ENCODE results near the gene ATP2B3. TPM values are rescaled to one million over a fixed set of nuclear protein-coding genes. Genes with fewer than 3 reads are reported as not detected.
A peak's percentile ranks its signal among the peaks of the same experiment; 100 is the strongest.

ATP2B3 gene
- polyA plus RNA-seq, 2 donors = not detected

GRCh38 chrX:153592966-153593688 lies 75.7 kb downstream of the ATP2B3 start:
- no peak overlapping the region for H3K27ac ChIP-seq (ENCODE audit: low read depth in 2 of 2, low read length in 1 of 2)
- H3K9me3 ChIP-seq (ENCODE audit: control insufficient read depth in 2 of 2, insufficient read depth in 1 of 2, low read depth in 1 of 2, low read length in 1 of 2) = no peaks in the 10 kb centered on the region
- H3K4me3 ChIP-seq (ENCODE audit: low read depth in 1 of 2, low read length in 2 of 2) = no peak overlapping the region
- WGBS, 2 donors = 84 to 91% methylated on average over 12 of the region's 12 CpGs
- H3K36me3 ChIP-seq (ENCODE audit: control insufficient read depth in 2 of 2, insufficient read depth in 2 of 2, low read length in 1 of 2) = peaks cover 5 to 20% of the 10 kb centered on the region in 2 donors
- H3K4me1 ChIP-seq (ENCODE audit: control insufficient read depth in 2 of 2, insufficient read depth in 2 of 2, low read length in 1 of 2) = peaks cover 0 to 6% of the 10 kb centered on the region in 2 donors
- H3K27me3 ChIP-seq (ENCODE audit: control insufficient read depth in 1 of 2, insufficient read depth in 2 of 2, low read length in 2 of 2) = no peaks in the 10 kb centered on the region

GRCh38 chrX:153593811-153594500 lies 76.5 kb downstream of the ATP2B3 start:
- peaks cover 0 to 6% of the 10 kb centered on the region in 2 donors for H3K4me1 ChIP-seq (ENCODE audit: control insufficient read depth in 2 of 2, insufficient read depth in 2 of 2, low read length in 1 of 2)
- no peaks in the 10 kb centered on the region for H3K9me3 ChIP-seq (ENCODE audit: control insufficient read depth in 2 of 2, insufficient read depth in 1 of 2, low read depth in 1 of 2, low read length in 1 of 2)
- no peak overlapping the region for H3K4me3 ChIP-seq (ENCODE audit: low read depth in 1 of 2, low read length in 2 of 2)
- H3K36me3 ChIP-seq (ENCODE audit: control insufficient read depth in 2 of 2, insufficient read depth in 2 of 2, low read length in 1 of 2) = peaks cover 5 to 20% of the 10 kb centered on the region in 2 donors
- 86 to 92% methylated on average over 22 of the region's 22 CpGs for WGBS, 2 donors
- H3K27ac ChIP-seq (ENCODE audit: low read depth in 2 of 2, low read length in 1 of 2) = no peak overlapping the region
- no peaks in the 10 kb centered on the region for H3K27me3 ChIP-seq (ENCODE audit: control insufficient read depth in 1 of 2, insufficient read depth in 2 of 2, low read length in 2 of 2)

- H3K9me3 ChIP-seq (ENCODE audit: control insufficient read depth in 2 of 2, insufficient read depth in 1 of 2, low read depth in 1 of 2, low read length in 1 of 2) = no peaks in the 10 kb centered on the region
- peaks cover 0 to 6% of the 10 kb centered on the region in 2 donors for H3K4me1 ChIP-seq (ENCODE audit: control insufficient read depth in 2 of 2, insufficient read depth in 2 of 2, low read length in 1 of 2)
- no peaks in the 10 kb centered on the region for H3K27me3 ChIP-seq (ENCODE audit: control insufficient read depth in 1 of 2, insufficient read depth in 2 of 2, low read length in 2 of 2)
- H3K4me3 ChIP-seq (ENCODE audit: low read depth in 1 of 2, low read length in 2 of 2) = no peak overlapping the region
- H3K27ac ChIP-seq (ENCODE audit: low read depth in 2 of 2, low read length in 1 of 2) = no peak overlapping the region
- peaks cover 5 to 20% of the 10 kb centered on the region in 2 donors for H3K36me3 ChIP-seq (ENCODE audit: control insufficient read depth in 2 of 2, insufficient read depth in 2 of 2, low read length in 1 of 2)
- WGBS, 2 donors = 71 to 75% methylated on average over 11 of the region's 11 CpGs
These were observed 77.9 kb downstream of the ATP2B3 start for GRCh38 chrX:153595387-153595786.

GRCh38 chrX:153595859-153596857 lies 78.7 kb downstream of the ATP2B3 start:
- Histone ChIP-seq H3K27ac (ENCODE audit: low read depth in 2 of 2, low read length in 1 of 2) (no peak overlapping the region), H3K9me3 (ENCODE audit: control insufficient read depth in 2 of 2, insufficient read depth in 1 of 2, low read depth in 1 of 2, low read length in 1 of 2) (no peaks in the 10 kb centered on the region), H3K4me1 (ENCODE audit: control insufficient read depth in 2 of 2, insufficient read depth in 2 of 2, low read length in 1 of 2) (peaks cover 0 to 9% of the 10 kb centered on the region in 2 donors), H3K27me3 (ENCODE audit: control insufficient read depth in 1 of 2, insufficient read depth in 2 of 2, low read length in 2 of 2) (no peaks in the 10 kb centered on the region), H3K4me3 (ENCODE audit: low read depth in 1 of 2, low read length in 2 of 2) (no peak overlapping the region), H3K36me3 (ENCODE audit: control insufficient read depth in 2 of 2, insufficient read depth in 2 of 2, low read length in 1 of 2) (peaks cover 5 to 18% of the 10 kb centered on the region in 2 donors)
- 91% methylated on average over 21 of the region's 21 CpGs for WGBS, 2 donors

- Histone ChIP-seq H3K4me3 (ENCODE audit: low read depth in 1 of 2, low read length in 2 of 2) (no peak overlapping the region), H3K27me3 (ENCODE audit: control insufficient read depth in 1 of 2, insufficient read depth in 2 of 2, low read length in 2 of 2) (no peaks in the 10 kb centered on the region), H3K9me3 (ENCODE audit: control insufficient read depth in 2 of 2, insufficient read depth in 1 of 2, low read depth in 1 of 2, low read length in 1 of 2) (no peaks in the 10 kb centered on the region), H3K27ac (ENCODE audit: low read depth in 2 of 2, low read length in 1 of 2) (no peak overlapping the region), H3K36me3 (ENCODE audit: control insufficient read depth in 2 of 2, insufficient read depth in 2 of 2, low read length in 1 of 2) (peaks cover 2 to 13% of the 10 kb centered on the region in 2 donors), H3K4me1 (ENCODE audit: control insufficient read depth in 2 of 2, insufficient read depth in 2 of 2, low read length in 1 of 2) (peaks cover 0 to 9% of the 10 kb centered on the region in 2 donors)
- 74 to 82% methylated on average over 6 of the region's 6 CpGs for WGBS, 2 donors
These were observed 79.7 kb downstream of the ATP2B3 start for GRCh38 chrX:153596981-153597750.

GRCh38 chrX:153598541-153599191 lies 81.2 kb downstream of the ATP2B3 start, which contains the start of gene CCNQ:
Gene CCNQ, minus strand, starts transcription at chrX:153599139. Its CDS starts 66 bp downstream, at chrX:153599073.
- no peaks in the 10 kb centered on the region for H3K27me3 ChIP-seq (ENCODE audit: control insufficient read depth in 1 of 2, insufficient read depth in 2 of 2, low read length in 2 of 2)
- 1 to 38% methylated on average over 50 to 74 of the region's 79 CpGs for WGBS, 2 donors
- peaks cover 0 to 9% of the 10 kb centered on the region in 2 donors for H3K4me1 ChIP-seq (ENCODE audit: control insufficient read depth in 2 of 2, insufficient read depth in 2 of 2, low read length in 1 of 2)

GRCh38 chrX:153599192-153600031 lies 82.0 kb downstream of the ATP2B3 start:
- Histone ChIP-seq H3K9me3 (ENCODE audit: control insufficient read depth in 2 of 2, insufficient read depth in 1 of 2, low read depth in 1 of 2, low read length in 1 of 2) (no peaks in the 10 kb centered on the region), H3K27ac (ENCODE audit: low read depth in 2 of 2, low read length in 1 of 2) (peak overlapping the region; percentile 59 to 83), H3K36me3 (ENCODE audit: control insufficient read depth in 2 of 2, insufficient read depth in 2 of 2, low read length in 1 of 2) (no peaks in the 10 kb centered on the region), H3K4me3 (ENCODE audit: low read depth in 1 of 2, low read length in 2 of 2) (peak overlapping the region; percentile 55 to 67), H3K4me1 (ENCODE audit: control insufficient read depth in 2 of 2, insufficient read depth in 2 of 2, low read length in 1 of 2) (peaks cover 0 to 9% of the 10 kb centered on the region in 2 donors), H3K27me3 (ENCODE audit: control insufficient read depth in 1 of 2, insufficient read depth in 2 of 2, low read length in 2 of 2) (peaks cover 0 to 3% of the 10 kb centered on the region in 2 donors)
- 0 to 24% methylated on average over 52 to 73 of the region's 79 CpGs for WGBS, 2 donors

More at GRCh38 chrX:153598541-153599191, 81.2 kb downstream of the ATP2B3 start, which contains the start of gene CCNQ:
- Histone ChIP-seq H3K27ac (ENCODE audit: low read depth in 2 of 2, low read length in 1 of 2) (peak within 1 kb of the TSS; percentile 59 to 83), H3K36me3 (ENCODE audit: control insufficient read depth in 2 of 2, insufficient read depth in 2 of 2, low read length in 1 of 2) (peaks cover 0 to 4% of the 10 kb centered on the region in 2 donors), H3K4me3 (ENCODE audit: low read depth in 1 of 2, low read length in 2 of 2) (peak within 1 kb of the TSS; percentile 55 to 77), H3K9me3 (ENCODE audit: control insufficient read depth in 2 of 2, insufficient read depth in 1 of 2, low read depth in 1 of 2, low read length in 1 of 2) (no peaks in the 10 kb centered on the region)

GRCh38 chrX:153600032-153600373 lies 82.6 kb downstream of the ATP2B3 start:
- Histone ChIP-seq H3K27me3 (ENCODE audit: control insufficient read depth in 1 of 2, insufficient read depth in 2 of 2, low read length in 2 of 2) (peaks cover 0 to 3% of the 10 kb centered on the region in 2 donors), H3K27ac (ENCODE audit: low read depth in 2 of 2, low read length in 1 of 2) (no peak overlapping the region), H3K4me3 (ENCODE audit: low read depth in 1 of 2, low read length in 2 of 2) (peak overlapping the region; percentile 55 to 67), H3K36me3 (ENCODE audit: control insufficient read depth in 2 of 2, insufficient read depth in 2 of 2, low read length in 1 of 2) (no peaks in the 10 kb centered on the region), H3K4me1 (ENCODE audit: control insufficient read depth in 2 of 2, insufficient read depth in 2 of 2, low read length in 1 of 2) (peaks cover 0 to 9% of the 10 kb centered on the region in 2 donors), H3K9me3 (ENCODE audit: control insufficient read depth in 2 of 2, insufficient read depth in 1 of 2, low read depth in 1 of 2, low read length in 1 of 2) (no peaks in the 10 kb centered on the region)
- 4 to 45% methylated on average over 2 of the region's 2 CpGs for WGBS, 2 donors

Measured in esophagus (tissue), 2 donors.